HG02623 (cell line): ENCODE results near the gene STAMBPL1.
"Not testable (repeated sequence)": the region's sequence is repeated elsewhere in the genome, so short reads cannot be mapped to it uniquely, and the experiment has no call there.

Source experiments
- ATAC-seq: cut with Tn5 transposase; IDR thresholded peaks from one replicate; pipeline ENCODE4 v1.9.1; 2021; ENCODE audit warnings: moderate library complexity; ENCODE audit not compliant: unreplicated experiment

The STAMBPL1 gene

GRCh38 chr10:88854684-88855083 lies 25.4 kb upstream of the STAMBPL1 start:
- ATAC-seq: no peak

- no peak for ATAC-seq
Measured at GRCh38 chr10:88857831-88858230, 22.2 kb upstream of the STAMBPL1 start.

- ATAC-seq: no peak
Measured at GRCh38 chr10:88858491-88858890, 21.6 kb upstream of the STAMBPL1 start.

GRCh38 chr10:88861036-88861435 lies 19.0 kb upstream of the STAMBPL1 start:
- no peak for ATAC-seq

GRCh38 chr10:88865281-88865876 lies 14.7 kb upstream of the STAMBPL1 start:
- no peak for ATAC-seq

- ATAC-seq: no peak
Measured at GRCh38 chr10:88866454-88866853, 13.6 kb upstream of the STAMBPL1 start.

- no peak for ATAC-seq
Measured at GRCh38 chr10:88870089-88870488, 10.0 kb upstream of the STAMBPL1 start.

- no peak for ATAC-seq
Measured at GRCh38 chr10:88873757-88874156, 6.3 kb upstream of the STAMBPL1 start.

GRCh38 chr10:88874281-88874680 lies 5.8 kb upstream of the STAMBPL1 start:
- no peak for ATAC-seq

GRCh38 chr10:88875081-88875480 lies 5.0 kb upstream of the STAMBPL1 start:
- no peak for ATAC-seq

- no peak for ATAC-seq
Measured at GRCh38 chr10:88877298-88877697, 2.7 kb upstream of the STAMBPL1 start.

- peak; percentile 60 for ATAC-seq
Measured at GRCh38 chr10:88880282-88881076, 434 bp downstream of the STAMBPL1 start.

- no peak for ATAC-seq
Measured at GRCh38 chr10:88881320-88881719, 1.3 kb downstream of the STAMBPL1 start.

- no peak for ATAC-seq
Measured at GRCh38 chr10:88881922-88882645, 2.0 kb downstream of the STAMBPL1 start.

GRCh38 chr10:88882646-88883447 lies 2.8 kb downstream of the STAMBPL1 start:
- not testable (repeated sequence) for ATAC-seq

GRCh38 chr10:88883448-88883809 lies 3.4 kb downstream of the STAMBPL1 start:
- no peak for ATAC-seq

GRCh38 chr10:88886557-88886956 lies 6.5 kb downstream of the STAMBPL1 start:
- peak; percentile 56 for ATAC-seq

GRCh38 chr10:88888810-88889445 lies 8.9 kb downstream of the STAMBPL1 start:
- ATAC-seq: no peak

GRCh38 chr10:88889559-88890337 lies 9.7 kb downstream of the STAMBPL1 start:
- ATAC-seq: peak; percentile 80
